NCI-H1105 treated with DMSO at 0.1 percent for 48 hours (cell line): ENCODE results near the gene CD40LG.
A peak's percentile ranks its signal among the peaks of the same experiment; 100 is the strongest.

Source experiments
- DNase-seq: peaks from one replicate; lab custom pipeline; 2025; lab: John Stamatoyannopoulos, UW

The CD40LG gene

DNA sequence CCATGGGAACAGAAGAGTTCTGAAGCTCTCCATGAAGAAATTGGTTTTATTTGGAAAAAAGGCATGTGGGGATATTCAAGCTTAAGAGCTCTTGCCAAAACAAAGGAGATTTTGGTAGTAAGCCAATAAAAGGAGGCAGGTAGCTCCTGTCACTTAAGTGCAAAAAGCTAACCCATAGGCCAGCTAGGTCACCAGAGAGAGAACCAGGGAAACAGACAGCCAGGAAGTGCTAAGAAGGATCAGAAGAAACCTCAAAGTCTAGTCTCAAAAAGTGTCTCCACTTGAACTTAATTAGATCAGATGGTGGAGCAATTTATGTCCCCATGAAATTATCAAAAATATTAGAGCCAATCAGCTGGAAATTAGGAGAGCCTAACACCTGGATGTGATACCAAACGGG lies 49.2 kb downstream of the CD40LG start:
- DNase-seq: no peak

DNA sequence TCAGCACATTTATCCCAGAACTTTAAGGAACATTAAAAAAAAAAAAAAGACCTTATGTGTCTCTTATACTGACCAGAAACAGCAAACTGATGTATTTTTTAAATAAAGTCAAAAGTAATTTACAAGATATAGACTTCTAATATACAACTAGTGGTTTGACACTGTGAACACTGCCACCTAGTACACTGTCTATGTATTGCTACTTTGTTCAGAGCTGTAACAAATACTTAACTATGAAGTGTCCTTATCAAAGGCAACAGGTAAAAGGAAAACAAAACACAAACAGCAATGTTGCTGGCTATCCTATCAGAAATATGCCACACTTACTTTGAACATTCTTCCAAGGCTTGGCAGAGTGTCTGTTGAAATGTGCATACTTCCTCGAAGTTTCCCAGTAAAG lies 60.4 kb downstream of the CD40LG start:
- peak; percentile 8 for DNase-seq
